ENCODE measurements around the gene PCNT.
"Not testable (repeated sequence)": the region's sequence is repeated elsewhere in the genome, so short reads cannot be mapped to it uniquely, and the experiment has no call there.

The PCNT gene

GRCh38 chr21:46363698-46364097, 39.7 kb downstream of the PCNT start:
- FAIRE-seq, result no peak

- FAIRE-seq, result no peak
Measured at GRCh38 chr21:46366091-46366490, 42.1 kb downstream of the PCNT start.

- no peak for FAIRE-seq
Measured at GRCh38 chr21:46366561-46366960, 42.6 kb downstream of the PCNT start.

- no peak for FAIRE-seq
Measured at GRCh38 chr21:46366966-46367365, 43.0 kb downstream of the PCNT start.

- no peak for FAIRE-seq
Measured at GRCh38 chr21:46368533-46369285, 44.8 kb downstream of the PCNT start.

GRCh38 chr21:46369520-46370235, 45.7 kb downstream of the PCNT start:
- no peak for FAIRE-seq

- no peak for FAIRE-seq
Measured at GRCh38 chr21:46371204-46372013, 47.5 kb downstream of the PCNT start.

- no peak for FAIRE-seq
Measured at GRCh38 chr21:46372014-46372485, 48.1 kb downstream of the PCNT start.

- not testable (repeated sequence) for FAIRE-seq
Measured at GRCh38 chr21:46372947-46373346, 49.0 kb downstream of the PCNT start.

GRCh38 chr21:46374761-46375389, 50.9 kb downstream of the PCNT start:
- no peak for FAIRE-seq

GRCh38 chr21:46375560-46376230, 51.7 kb downstream of the PCNT start:
- FAIRE-seq, result no peak

GRCh38 chr21:46376231-46376628, 52.3 kb downstream of the PCNT start:
- FAIRE-seq, result no peak

- FAIRE-seq, result no peak
Measured at GRCh38 chr21:46376856-46377453, 53.0 kb downstream of the PCNT start.

GRCh38 chr21:46377789-46378188, 53.8 kb downstream of the PCNT start:
- no peak for FAIRE-seq

GRCh38 chr21:46379105-46379504, 55.1 kb downstream of the PCNT start:
- FAIRE-seq, result no peak

- FAIRE-seq, result no peak
Measured at GRCh38 chr21:46379691-46380090, 55.7 kb downstream of the PCNT start.

- no peak for FAIRE-seq
Measured at GRCh38 chr21:46381541-46381940, 57.6 kb downstream of the PCNT start.

GRCh38 chr21:46384556-46384955, 60.6 kb downstream of the PCNT start:
- no peak for FAIRE-seq

GRCh38 chr21:46385846-46386733, 62.1 kb downstream of the PCNT start:
- no peak for FAIRE-seq

GRCh38 chr21:46386734-46387088, 62.8 kb downstream of the PCNT start:
- FAIRE-seq, result no peak

All from TTC549 (cell line).